Measurements from ENCODE around the gene CCDC201. TPM values are rescaled to one million over a fixed set of nuclear protein-coding genes. Genes with fewer than 3 reads are reported as not detected.

Gene CCDC201
- total and polyA plus RNA-seq, 2 donors (not counting 3 experiments of a cell fraction or from before 2014, with no cell fraction given) = not detected

DNA sequence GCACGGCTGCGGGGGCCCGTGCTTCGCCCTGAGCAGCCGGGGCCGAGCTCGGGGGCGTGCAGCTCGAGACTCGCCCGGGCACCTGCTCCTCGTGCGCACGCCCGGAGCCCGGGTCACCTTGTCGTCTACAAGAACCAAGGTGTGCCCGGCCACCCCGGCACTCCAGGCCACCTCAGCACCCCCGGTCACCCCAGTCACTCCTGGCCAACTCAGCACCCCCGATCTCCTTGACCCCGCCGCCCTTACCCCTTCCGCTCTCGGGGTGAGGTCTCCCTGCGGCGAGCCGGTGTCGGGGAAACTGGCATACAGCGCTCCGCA is 48.5 kb upstream of the CCDC201 start:
- Histone ChIP-seq H3K9me3 (replicated peaks; ENCODE audit: control insufficient read depth, insufficient read depth, low read length) (no peaks in the 10 kb centered on the region), H3K4me3 (replicated peaks in 1 of 3; ENCODE audit: insufficient read depth in 1 of 3, low read depth in 1 of 3, low read length in 3 of 3) (peak overlapping the region in 2 of 3 experiments; percentile 2 to 34), H4K20me1 (replicated peaks; ENCODE audit: control insufficient read depth, extremely low read depth, insufficient read depth, low read length) (no peaks in the 10 kb centered on the region), H2AFZ (ENCODE audit: low read depth, low read length) (no peak overlapping the region), H3K9ac (replicated peaks; ENCODE audit: extremely low read depth, insufficient read depth, low read length) (no peak overlapping the region), H3K27ac (ENCODE audit: insufficient read depth, low read depth, low read length) (no peak overlapping the region), H3K9me1 (replicated peaks; ENCODE audit: control insufficient read depth, extremely low read depth, insufficient read depth, low read length) (no peaks in the 10 kb centered on the region), H3K79me2 (ENCODE audit: control insufficient read depth, insufficient read depth, low read length) (no peaks in the 10 kb centered on the region), H3K4me1 (ENCODE audit: control insufficient read depth, extremely low read depth, insufficient read depth, low read length) (peaks cover 28% of the 10 kb centered on the region), H3K36me3 (ENCODE audit: control insufficient read depth in 2 of 2, extremely low read depth in 1 of 2, insufficient read depth in 2 of 2, low read length in 2 of 2) (no peaks in the 10 kb centered on the region), H3K4me2 (ENCODE audit: insufficient read depth, low read length) (peak overlapping the region; percentile 82), H3K27me3 (ENCODE audit: control insufficient read depth in 2 of 2, insufficient read depth in 2 of 2, low read length in 2 of 2) (peaks cover 33 to 56% of the 10 kb centered on the region in 2 experiments)
- DNase-seq (ENCODE audit: low read depth, low spot score) (no peak), FAIRE-seq (no peak)
- dilution Hi-C loops (cut with MboI; ENCODE audit: extremely low pct_ligation_motif_present, low sequenced_read_pairs) (no loop called here), intact Hi-C loops (cut with micrococcal nuclease) (loop anchor here (5.0 to 10.0 kb wide), 2 partner anchors 203 to 656 kb away; no protein-coding TSS in a partner anchor)
- POLR2A ChIA-PET = no interaction called here
- no TSS peak for BruUV-seq (replicated peaks)
- no peak for TF ChIP-seq GATA2 (IDR thresholded peaks at IDR 0.05; ENCODE audit: insufficient read depth, insufficient read length, low read depth, low read length)
- TF ChIP-seq POLR2A (IDR thresholded peaks at IDR 0.05; ENCODE audit: low read depth, low read length) = no peak
- TF ChIP-seq, protein P1, sequence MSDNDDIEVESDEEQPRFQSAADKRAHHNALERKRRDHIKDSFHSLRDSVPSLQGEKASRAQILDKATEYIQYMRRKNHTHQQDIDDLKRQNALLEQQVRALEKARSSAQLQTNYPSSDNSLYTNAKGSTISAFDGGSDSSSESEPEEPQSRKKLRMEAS (IDR thresholded peaks at IDR 0.05; ENCODE audit: insufficient read depth, insufficient read length) = no peak
- TF ChIP-seq, protein P2, sequence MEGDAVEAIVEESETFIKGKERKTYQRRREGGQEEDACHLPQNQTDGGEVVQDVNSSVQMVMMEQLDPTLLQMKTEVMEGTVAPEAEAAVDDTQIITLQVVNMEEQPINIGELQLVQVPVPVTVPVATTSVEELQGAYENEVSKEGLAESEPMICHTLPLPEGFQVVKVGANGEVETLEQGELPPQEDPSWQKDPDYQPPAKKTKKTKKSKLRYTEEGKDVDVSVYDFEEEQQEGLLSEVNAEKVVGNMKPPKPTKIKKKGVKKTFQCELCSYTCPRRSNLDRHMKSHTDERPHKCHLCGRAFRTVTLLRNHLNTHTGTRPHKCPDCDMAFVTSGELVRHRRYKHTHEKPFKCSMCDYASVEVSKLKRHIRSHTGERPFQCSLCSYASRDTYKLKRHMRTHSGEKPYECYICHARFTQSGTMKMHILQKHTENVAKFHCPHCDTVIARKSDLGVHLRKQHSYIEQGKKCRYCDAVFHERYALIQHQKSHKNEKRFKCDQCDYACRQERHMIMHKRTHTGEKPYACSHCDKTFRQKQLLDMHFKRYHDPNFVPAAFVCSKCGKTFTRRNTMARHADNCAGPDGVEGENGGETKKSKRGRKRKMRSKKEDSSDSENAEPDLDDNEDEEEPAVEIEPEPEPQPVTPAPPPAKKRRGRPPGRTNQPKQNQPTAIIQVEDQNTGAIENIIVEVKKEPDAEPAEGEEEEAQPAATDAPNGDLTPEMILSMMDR (IDR thresholded peaks at IDR 0.05; ENCODE audit: extremely low read depth in 1 of 2, insufficient read depth in 1 of 2, low read depth in 1 of 2, low read length in 2 of 2) = no peak
- CTCF ChIA-PET = interaction anchor here (0.6 to 8.6 kb wide), 11 partner anchors 32 to 1345 kb away, joined by 3 to 149 read pairs (median 22); partner anchors contain the start of gene IGFBP1

All from endothelial cell of umbilical vein (primary cell).